Loucy (cell line): ENCODE data around the gene NCAM1.

Experiments used
- H2AFZ ChIP-seq: fragments of 200-600 bp; sonication (generic); 2 replicates; pipeline ENCODE4 v1.6.0; 2016; ENCODE audit warnings: antibody characterized with exemption, mild to moderate bottlenecking, low read length, moderate library complexity
- H3F3A ChIP-seq: fragments of 200-600 bp; 2 replicates; pipeline ENCODE4 v1.6.0; 2016; ENCODE audit warnings: antibody characterized with exemption, low read depth, mild to moderate bottlenecking
- H3K27me3 ChIP-seq: fragments of 200-600 bp; sonication (generic); 2 replicates; pipeline ENCODE4 v1.6.1; 2014; ENCODE audit warnings: low read length, mild to moderate bottlenecking; ENCODE audit not compliant: insufficient read depth, poor library complexity, severe bottlenecking
- H3K36me3 ChIP-seq: fragments of 200-600 bp; sonication (generic); 2 replicates; pipeline ENCODE4 v1.6.1; 2016; ENCODE audit warnings: low read length; ENCODE audit not compliant: insufficient read depth
- H3K4me1 ChIP-seq: fragments of 200-600 bp; sonication (generic); 2 replicates; pipeline ENCODE4 v1.5.1; 2014; ENCODE audit warnings: low read length, mild to moderate bottlenecking; ENCODE audit not compliant: insufficient read depth, poor library complexity, severe bottlenecking
- H3K4me2 ChIP-seq: fragments of 200-600 bp; sonication (generic); 2 replicates; pipeline ENCODE4 v1.6.0; 2014; ENCODE audit warnings: antibody characterized with exemption, low read length, low read depth, mild to moderate bottlenecking; ENCODE audit not compliant: poor library complexity, severe bottlenecking
- H3K4me3 ChIP-seq: fragments of 200-600 bp; sonication (generic); 2 replicates; pipeline ENCODE4 v1.5.1; 2014; ENCODE audit warnings: low read length, mild to moderate bottlenecking, mixed read lengths; ENCODE audit not compliant: poor library complexity, severe bottlenecking
- H3K79me2 ChIP-seq: fragments of 200-600 bp; sonication (generic); 2 replicates; pipeline ENCODE4 v1.6.1; 2014; ENCODE audit warnings: low read length; ENCODE audit not compliant: insufficient read depth
- H3K9ac ChIP-seq: fragments of 200-600 bp; sonication (generic); 2 replicates; pipeline ENCODE4 v1.6.0; 2014; ENCODE audit warnings: mild to moderate bottlenecking, low read depth, low read length, moderate library complexity; ENCODE audit not compliant: poor library complexity, severe bottlenecking
- H3K9me2 ChIP-seq: fragments of 200-600 bp; sonication (generic); replicated peaks from 2 replicates; pipeline ENCODE4 v1.6.1; 2016; ENCODE audit warnings: low read depth, low read length, mixed read lengths
- H3K9me3 ChIP-seq: fragments of 200-600 bp; sonication (generic); 2 replicates; pipeline ENCODE4 v1.6.1; 2014; ENCODE audit warnings: mild to moderate bottlenecking, antibody characterized with exemption, low read length, low read depth; ENCODE audit not compliant: insufficient read depth
- H4K20me1 ChIP-seq: fragments of 200-600 bp; sonication (generic); 2 replicates; pipeline ENCODE4 v1.6.0; 2014; ENCODE audit warnings: antibody characterized with exemption, low read length, mild to moderate bottlenecking; ENCODE audit not compliant: insufficient read depth, poor library complexity, severe bottlenecking
- CTCF ChIP-seq: fragments of 200-600 bp; sonication (generic); conservative IDR thresholded peaks from 2 replicates; pipeline ENCODE4 v1.5.1; 2014; ENCODE audit warnings: mild to moderate bottlenecking, antibody characterized with exemption, low read length
- EZH2phosphoT487 ChIP-seq: fragments of 200-600 bp; IDR thresholded peaks from 2 replicates; pipeline ENCODE4 v1.6.1; 2018; ENCODE audit warnings: antibody characterized with exemption, mild to moderate bottlenecking, moderate library complexity, borderline replicate concordance

The NCAM1 gene

GRCh38 chr11:113043698-113044097 is 82.5 kb downstream of the NCAM1 start:
- Histone ChIP-seq H3K27me3 (no peaks in the 10 kb centered on the region), H3K9me2 (no peaks in the 10 kb centered on the region), H3K9me3 (peaks cover 3% of the 10 kb centered on the region; the same call in 1 of the 2 replicates), H3K4me2 (no peak overlapping the region), H3K36me3 (no peaks in the 10 kb centered on the region), H2AFZ (no peak overlapping the region), H3K9ac (no peak overlapping the region), H3K79me2 (no peaks in the 10 kb centered on the region), H4K20me1 (no peaks in the 10 kb centered on the region), H3F3A (no peaks in the 10 kb centered on the region), H3K4me1 (no peaks in the 10 kb centered on the region), H3K4me3 (no peak overlapping the region)
- no peak for TF ChIP-seq EZH2phosphoT487
- TF ChIP-seq CTCF: no peak

- Histone ChIP-seq H2AFZ (no peak overlapping the region), H3K79me2 (no peaks in the 10 kb centered on the region), H3K9me2 (no peaks in the 10 kb centered on the region), H3K27me3 (no peaks in the 10 kb centered on the region), H3K4me1 (no peaks in the 10 kb centered on the region), H3K36me3 (no peaks in the 10 kb centered on the region), H3K9ac (no peak overlapping the region), H3K9me3 (peaks cover 3% of the 10 kb centered on the region; the same call in 1 of the 2 replicates), H4K20me1 (no peaks in the 10 kb centered on the region), H3K4me3 (no peak overlapping the region), H3K4me2 (no peak overlapping the region), H3F3A (no peaks in the 10 kb centered on the region)
- TF ChIP-seq CTCF: no peak
- TF ChIP-seq EZH2phosphoT487: no peak
These were observed 83.9 kb downstream of the NCAM1 start for GRCh38 chr11:113045146-113045545.

- Histone ChIP-seq H4K20me1 (no peaks in the 10 kb centered on the region), H3K9me2 (no peaks in the 10 kb centered on the region), H3K4me1 (no peaks in the 10 kb centered on the region), H3K9me3 (peaks cover 3% of the 10 kb centered on the region; the same call in 1 of the 2 replicates), H3K9ac (no peak overlapping the region), H2AFZ (no peak overlapping the region), H3K4me3 (no peak overlapping the region), H3F3A (no peaks in the 10 kb centered on the region), H3K27me3 (no peaks in the 10 kb centered on the region), H3K79me2 (no peaks in the 10 kb centered on the region), H3K36me3 (no peaks in the 10 kb centered on the region), H3K4me2 (no peak overlapping the region)
- no peak for TF ChIP-seq CTCF
These were observed 85.6 kb downstream of the NCAM1 start for GRCh38 chr11:113046866-113047265.
